Body of pancreas (tissue), 4 donors: ENCODE measurements around the gene ZBTB20.

Experiments
- POLR2A ChIP-seq, 3 donors: fragments of 450-650 bp; IDR thresholded peaks; one replicate each; pipeline ENCODE4 v1.6.1; 2016; ENCODE audit warnings: antibody characterized with exemption in 3 of 3, mild to moderate bottlenecking in 2 of 3
- TF ChIP-seq, protein P1 (sequence below), 7 experiments: fragments of 450-650 bp in 4 of 7; fragments of 200-600 bp in 3 of 7; sonication (generic) in 3 of 7; IDR thresholded peaks; one replicate each; pipeline ENCODE4 v1.5.1; 2016 to 2019; ENCODE audit warnings: antibody characterized with exemption in 7 of 7

GRCh38 chr3:115162759-115163158 lies 15.7 kb upstream of the ZBTB20 start:
- TF ChIP-seq, protein P1, sequence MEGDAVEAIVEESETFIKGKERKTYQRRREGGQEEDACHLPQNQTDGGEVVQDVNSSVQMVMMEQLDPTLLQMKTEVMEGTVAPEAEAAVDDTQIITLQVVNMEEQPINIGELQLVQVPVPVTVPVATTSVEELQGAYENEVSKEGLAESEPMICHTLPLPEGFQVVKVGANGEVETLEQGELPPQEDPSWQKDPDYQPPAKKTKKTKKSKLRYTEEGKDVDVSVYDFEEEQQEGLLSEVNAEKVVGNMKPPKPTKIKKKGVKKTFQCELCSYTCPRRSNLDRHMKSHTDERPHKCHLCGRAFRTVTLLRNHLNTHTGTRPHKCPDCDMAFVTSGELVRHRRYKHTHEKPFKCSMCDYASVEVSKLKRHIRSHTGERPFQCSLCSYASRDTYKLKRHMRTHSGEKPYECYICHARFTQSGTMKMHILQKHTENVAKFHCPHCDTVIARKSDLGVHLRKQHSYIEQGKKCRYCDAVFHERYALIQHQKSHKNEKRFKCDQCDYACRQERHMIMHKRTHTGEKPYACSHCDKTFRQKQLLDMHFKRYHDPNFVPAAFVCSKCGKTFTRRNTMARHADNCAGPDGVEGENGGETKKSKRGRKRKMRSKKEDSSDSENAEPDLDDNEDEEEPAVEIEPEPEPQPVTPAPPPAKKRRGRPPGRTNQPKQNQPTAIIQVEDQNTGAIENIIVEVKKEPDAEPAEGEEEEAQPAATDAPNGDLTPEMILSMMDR (IDR thresholded peaks at IDR 0.05), result no peak
- no peak for TF ChIP-seq POLR2A (IDR thresholded peaks at IDR 0.05)
